DLD1 (cell line): ENCODE results near the gene GSDME.
"Not testable (repeated sequence)": the region's sequence is repeated elsewhere in the genome, so short reads cannot be mapped to it uniquely, and the experiment has no call there.

ENCODE experiments used
- in situ Hi-C: cut with HindIII; loops from 2 replicates; pipeline ENCODE4 v1.10.0; 2017; ENCODE audit warnings: low sequenced_read_pairs

The GSDME gene

DNA sequence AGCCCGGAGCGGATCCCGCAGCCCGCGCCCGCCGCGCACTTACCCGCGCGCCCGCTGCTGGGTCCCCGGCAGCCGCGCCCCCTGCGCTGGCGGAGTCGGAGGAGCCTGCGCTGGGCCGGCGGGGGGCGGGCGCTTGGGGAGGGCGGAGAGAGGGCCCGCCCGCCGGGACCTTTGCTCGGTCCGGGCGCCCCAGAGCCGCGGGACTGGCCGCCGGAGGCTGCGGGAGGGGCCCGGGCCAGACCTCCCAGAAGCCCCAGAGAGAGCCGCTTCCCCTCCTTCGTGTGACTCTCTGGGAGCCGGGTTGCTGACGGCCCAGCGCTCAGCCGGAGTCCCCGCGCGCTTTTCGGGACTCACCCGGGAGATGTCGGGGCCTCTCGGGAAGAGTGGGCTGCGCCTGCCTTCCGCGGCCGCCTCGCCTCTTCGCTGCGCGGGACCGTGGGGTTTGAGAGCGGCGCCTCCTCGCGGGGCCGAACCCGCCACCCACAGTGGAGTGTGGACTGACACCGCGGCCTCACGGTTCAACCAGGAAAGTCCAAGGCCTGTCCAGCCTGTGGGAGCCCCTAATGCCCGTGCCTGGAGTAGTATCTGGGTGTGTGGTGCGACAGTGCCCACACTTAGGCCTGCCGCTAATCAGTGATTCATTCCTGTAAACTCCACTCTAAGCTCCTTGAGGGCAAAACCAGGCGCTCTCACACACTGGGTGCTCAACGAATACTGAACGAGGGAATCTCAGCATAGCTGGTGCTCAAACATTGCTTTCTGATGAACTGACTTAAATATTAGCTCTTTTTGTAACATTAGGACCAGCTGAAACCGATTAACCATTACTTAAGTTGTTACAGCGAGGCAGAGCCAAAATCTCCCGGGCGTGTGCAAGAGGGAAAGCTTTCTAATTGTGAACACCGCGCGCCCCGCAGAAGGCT, at the start of gene GSDME:
TSS of gene GSDME (minus strand) at position 112 of the 923 bp plus-strand sequence. CDS start 7,690 bp downstream, outside the sequence.
- in situ Hi-C loops: no loop called here

DNA sequence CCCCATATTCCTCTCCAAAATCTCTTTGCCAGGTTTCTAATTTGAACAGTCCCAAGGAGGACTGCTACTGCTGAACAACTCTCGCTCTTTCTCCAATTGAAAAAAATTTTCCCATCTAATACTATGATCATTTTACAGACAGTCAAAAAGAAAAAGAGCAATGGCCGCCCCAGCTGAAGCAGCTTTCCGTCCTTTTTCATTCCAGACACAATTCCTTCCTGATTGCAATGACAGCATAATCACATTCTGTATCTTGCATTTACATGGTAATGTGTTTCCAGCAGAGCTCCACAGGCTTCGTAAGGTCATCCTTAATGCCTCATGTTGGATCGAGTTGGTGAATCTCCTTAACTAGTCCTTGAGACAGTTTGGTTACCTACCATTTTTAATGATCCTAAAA, 45.0 kb upstream of the GSDME start:
- in situ Hi-C loops: loop anchor here (25.0 kb wide), 1 partner anchor 285 kb away; no protein-coding TSS in a partner anchor

DNA sequence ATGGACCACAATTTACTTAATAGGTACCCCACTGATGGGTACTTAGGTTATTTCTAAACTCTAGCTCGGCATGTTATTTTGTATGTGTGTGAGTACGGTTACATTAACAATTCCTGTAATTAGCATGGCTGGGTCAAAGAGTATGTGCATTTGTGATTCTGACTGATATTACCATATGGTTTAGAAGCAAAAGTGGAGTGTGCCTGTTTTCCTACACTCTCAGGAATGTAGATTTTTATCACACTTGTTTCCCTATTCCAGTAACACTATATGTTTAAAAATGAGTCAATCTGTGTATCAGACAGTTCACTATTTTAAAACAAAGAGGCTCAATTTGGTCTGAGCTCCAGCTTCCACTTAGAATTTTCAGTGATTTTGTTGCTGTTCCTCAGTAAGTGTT, 44.6 kb upstream of the GSDME start:
- in situ Hi-C loops: loop anchor here (25.0 kb wide), 1 partner anchor 285 kb away; no protein-coding TSS in a partner anchor

DNA sequence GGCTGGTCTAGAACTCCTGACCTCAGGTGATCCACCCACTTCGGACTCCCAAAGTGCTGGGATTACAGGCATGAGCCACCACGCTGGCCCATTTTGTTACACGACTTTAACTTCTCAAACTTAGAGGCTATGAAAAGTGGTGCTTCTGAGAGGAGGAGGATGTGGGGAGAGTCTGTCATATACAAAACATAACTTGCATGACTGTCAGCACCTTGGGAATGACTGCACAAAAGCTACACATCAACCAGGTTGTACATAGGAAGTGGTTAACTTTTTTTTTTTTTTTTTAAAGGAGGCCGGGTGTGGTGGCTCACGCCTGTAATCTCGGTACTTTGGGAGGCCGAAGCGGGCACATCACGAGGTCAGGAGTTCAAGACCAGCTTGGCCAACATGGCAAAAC, 43.4 kb upstream of the GSDME start:
- in situ Hi-C loops: loop anchor here (25.0 kb wide), 1 partner anchor 287 kb away; no protein-coding TSS in a partner anchor

DNA sequence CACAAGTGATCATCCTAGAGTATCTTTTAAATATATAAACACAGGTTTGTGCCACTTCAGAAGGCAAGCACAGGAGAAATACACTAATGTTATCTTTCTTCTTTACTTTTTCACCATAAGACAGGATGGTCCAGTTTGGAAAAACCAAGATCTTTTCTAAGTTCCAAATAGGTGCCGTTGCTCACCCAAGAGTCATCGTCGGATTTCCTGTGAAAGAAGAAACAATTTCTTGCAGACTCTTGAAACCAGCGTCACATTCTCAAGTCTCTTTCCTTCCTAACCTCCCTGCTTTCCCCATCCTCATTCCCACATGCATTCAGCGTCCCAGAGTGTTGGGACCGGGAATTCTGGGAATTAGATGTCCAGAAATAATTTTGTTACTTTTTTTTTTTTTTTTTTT, 42.8 kb upstream of the GSDME start:
- in situ Hi-C loops: loop anchor here (25.0 kb wide), 1 partner anchor 287 kb away; no protein-coding TSS in a partner anchor

DNA sequence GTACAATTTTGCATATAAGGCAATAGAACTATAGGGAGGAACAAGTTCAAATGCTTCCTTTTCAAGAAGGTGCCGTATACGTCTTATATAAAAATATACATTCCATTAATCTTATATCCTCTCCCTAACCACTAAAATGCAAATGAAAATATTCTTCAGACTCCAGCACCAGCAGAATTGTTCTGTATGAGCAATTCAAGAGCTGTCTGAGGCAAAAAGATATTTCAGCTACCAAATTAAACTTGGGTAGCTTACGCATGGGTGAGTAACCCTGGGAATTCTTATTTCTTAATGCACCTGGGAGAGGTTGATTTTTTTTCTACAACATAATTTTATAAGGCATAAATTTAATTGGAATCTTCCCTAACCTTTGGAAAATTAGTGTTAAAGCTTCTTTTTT, 42.2 kb upstream of the GSDME start:
- in situ Hi-C loops: no loop called here

DNA sequence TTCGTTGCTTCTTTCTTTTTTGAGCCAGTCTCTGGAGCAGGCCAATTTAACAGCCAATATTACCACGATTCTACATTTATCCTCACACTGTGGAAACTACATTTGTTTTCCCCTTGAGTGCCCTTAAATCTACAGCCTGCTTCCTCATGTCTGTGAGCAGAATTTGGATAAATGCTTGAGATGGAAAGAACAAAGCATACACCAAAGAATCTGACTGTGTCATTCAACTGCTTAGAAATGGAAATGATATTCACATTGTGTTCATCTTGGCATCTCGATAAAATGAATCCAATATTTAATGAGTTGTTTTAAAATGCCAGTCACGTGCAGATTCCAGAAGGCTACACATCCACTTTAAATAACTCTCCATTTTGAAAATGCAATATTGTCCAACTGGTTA, 41.0 kb upstream of the GSDME start:
- in situ Hi-C loops: no loop called here

DNA sequence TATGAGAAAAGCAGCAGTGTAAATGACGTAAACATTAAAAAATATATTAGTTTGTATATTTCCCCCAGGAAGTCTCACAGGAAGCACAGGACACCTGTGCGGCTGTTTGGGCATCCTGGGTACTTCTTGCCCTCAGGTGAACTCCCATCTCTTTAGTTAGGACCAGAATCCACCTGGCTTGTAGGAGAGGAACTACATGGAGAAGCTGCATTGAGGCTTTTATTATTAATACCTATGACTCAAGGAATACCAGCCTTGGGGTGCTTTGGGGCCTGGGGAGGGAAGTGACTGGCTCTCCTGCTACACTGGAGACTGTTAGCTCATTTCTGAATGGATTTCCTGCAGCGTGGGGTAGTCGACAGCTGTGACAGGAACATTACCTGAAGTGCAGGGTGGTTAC, 40.0 kb upstream of the GSDME start:
- in situ Hi-C loops: no loop called here

DNA sequence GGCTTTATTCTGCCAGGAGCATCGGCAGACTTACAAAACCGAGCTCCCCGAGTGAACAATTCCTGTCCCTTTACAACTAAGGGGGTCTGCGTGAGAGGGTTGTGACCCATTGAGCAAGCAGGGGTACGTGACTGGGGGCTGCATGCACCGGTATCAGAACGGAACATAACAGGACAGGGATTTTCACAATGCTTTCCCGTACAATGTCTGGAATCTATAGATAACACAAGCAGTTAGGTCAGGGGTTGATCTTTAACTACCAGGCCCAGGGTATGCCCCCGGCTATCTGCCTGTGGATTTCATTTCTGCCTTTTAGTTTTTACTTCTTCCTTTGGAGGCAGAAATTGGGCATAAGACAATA, 38.1 kb upstream of the GSDME start:
- in situ Hi-C loops: no loop called here

DNA sequence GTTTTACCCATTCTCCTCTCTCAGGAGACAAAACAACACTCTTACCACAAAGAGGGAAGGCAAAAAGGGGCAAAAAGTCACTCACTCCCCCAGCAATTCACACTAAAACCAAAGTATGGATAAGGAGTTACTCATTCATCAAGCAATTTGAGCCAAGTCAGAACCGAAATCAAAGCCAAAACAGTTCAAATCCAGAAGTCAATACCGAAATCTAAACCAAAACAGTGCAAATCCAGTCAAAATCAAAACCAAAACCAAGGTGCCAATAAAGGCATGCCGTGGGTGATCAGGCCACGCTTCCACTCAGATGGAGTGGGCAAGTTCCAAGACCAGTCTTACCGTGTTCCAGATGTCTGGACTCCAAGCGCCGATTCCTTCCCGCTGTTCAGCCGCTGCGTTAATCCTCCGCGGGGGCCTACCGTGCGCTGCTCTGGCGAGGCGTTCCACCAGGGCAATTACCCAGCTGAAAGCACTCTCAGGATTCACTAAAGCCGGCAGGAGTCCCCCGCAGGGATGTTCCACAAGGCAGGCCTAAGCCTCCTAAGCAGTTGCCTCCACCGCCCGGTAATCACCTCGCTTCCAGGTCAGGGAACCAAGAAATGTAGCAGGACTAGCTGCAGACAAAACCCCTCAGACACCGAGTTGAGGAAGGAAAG, 37.6 kb upstream of the GSDME start:
- in situ Hi-C loops: not testable (repeated sequence)

DNA sequence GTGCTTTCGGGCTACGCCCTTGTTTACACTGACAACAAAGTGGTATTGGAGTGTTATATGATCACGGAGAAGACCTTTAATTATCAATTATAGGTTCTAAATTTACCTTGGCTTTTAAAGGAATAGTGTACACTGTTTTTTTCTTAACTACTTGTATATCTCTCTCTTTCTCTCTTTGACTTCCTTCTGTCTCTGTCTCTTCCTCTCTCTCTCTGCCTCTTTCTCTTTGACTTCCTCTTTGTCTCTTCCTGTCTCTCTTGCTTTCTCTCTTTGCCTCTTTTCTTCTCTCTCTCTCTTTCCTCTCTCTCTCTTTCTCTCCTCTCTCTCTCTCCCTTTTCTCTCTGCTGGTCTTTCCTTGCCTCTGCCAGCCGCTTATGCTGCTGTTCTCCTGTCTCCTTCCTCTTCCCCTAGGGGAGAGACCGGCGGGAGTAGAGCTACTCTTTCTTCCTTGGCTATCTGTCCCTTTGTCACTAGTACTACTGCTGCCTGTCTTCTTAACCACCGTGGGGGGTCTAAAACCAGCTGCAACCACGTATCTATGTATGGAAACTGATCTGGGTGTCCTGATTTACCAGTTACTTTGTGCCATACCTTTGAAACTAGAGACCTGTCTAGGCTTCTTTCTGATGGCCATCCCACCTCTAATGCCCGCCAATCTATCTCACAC, 36.9 kb upstream of the GSDME start:
- in situ Hi-C loops: no loop called here

DNA sequence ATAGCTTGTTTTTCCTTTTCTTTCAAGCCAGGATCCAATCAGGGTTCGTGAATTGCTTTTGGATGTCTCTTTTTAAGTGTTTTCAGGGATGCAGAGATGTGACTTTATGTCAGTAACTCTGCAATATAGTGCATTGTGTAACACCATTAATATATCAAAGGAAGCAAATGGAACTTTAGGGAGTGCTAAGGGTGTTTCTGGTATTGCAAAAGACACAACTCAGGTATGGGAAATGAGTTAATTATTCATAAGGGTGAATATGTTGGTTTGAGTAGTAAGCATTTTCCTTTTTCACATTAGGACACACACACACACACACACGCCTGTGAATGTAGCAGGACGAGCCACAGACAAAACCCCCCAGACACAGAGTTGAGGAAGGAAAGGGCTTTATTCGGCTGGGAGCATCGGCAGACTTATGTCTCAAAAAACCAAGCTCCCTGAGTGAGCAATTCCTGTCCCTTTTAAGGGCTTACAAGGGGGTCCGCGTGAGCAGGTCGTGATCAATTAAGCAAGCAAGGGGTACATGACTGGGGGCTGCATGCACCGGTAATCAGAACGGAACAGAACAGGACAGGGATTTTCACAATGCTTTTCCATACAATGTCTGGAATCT, 31.8 kb upstream of the GSDME start:
- in situ Hi-C loops: no loop called here

DNA sequence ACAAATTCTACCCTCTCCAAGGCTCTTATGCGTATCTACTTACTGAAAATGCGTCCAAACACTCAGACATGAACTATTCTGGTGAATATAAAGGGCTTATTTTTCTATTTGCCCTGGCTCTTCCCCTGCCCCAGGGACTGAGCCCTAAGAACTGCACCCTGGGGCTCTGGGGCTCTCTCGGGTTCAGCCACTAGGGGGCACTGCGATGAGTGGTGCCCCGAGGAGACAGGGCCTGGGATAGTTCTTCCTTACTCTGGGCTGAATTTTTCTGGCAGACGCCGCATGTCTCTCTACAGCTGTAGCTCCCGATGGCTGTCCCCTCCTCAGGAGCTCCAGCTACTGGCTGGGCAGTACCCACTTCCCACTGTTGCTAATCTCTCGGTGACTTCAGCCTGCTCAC, 30.8 kb upstream of the GSDME start:
- in situ Hi-C loops: no loop called here

DNA sequence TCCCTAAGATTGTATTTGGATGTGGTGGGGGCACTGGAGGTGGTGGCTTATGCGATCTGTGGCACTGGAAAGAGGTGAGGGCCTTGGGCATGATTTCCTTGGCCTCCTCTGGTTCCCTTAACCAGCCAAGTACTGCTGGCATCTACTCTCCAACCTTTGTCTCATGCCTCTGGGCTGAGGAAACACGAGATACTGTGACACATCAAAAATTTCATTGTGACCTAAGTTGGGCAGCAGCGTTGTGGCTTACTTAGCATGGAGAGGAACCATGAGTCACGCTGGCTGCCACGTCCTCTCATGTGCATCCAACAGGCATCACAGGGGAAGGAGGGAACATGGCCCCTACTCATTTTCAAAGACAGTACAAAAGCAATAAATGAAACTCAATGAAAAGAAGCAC, 29.7 kb upstream of the GSDME start:
- in situ Hi-C loops: no loop called here

DNA sequence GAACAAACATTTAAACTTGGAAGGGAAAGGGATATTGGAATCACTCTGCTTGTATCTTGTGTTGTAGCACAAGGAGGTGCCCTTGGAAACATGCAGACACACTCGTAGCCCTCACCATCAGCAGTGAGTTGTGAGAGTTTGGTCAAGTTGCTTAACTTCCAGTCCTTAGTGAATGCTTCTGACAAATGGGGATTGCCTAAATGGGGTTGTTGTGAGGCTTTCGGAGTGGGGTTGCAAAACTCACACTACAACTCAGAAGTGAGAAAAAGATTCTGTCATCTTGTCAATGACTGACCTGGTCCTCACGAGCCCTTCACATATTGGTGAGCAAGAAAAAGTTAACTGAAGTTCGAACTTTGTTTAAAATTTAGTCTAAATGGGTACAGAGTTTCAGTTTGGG, 29.0 kb upstream of the GSDME start:
- in situ Hi-C loops: no loop called here

DNA sequence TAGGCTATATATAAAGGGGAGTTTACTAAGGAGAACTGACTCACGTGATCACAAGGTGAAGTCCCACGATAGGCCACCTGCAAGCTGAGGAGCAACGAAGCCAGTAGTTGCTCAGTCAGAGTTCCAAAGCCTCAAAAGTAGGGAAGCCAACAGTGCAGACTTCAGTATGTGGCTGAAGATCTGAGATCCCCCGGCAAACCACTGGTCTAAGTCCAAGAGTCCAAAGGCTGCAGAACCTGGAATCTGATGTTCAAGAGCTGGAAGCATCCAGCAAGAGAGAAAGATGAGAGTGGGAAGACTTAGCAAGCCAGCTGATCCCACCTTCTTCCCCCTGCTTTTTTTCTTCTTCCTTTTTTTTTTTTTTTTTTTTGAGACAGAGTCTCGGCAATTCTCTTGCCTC, 27.0 kb upstream of the GSDME start:
- in situ Hi-C loops: no loop called here

DNA sequence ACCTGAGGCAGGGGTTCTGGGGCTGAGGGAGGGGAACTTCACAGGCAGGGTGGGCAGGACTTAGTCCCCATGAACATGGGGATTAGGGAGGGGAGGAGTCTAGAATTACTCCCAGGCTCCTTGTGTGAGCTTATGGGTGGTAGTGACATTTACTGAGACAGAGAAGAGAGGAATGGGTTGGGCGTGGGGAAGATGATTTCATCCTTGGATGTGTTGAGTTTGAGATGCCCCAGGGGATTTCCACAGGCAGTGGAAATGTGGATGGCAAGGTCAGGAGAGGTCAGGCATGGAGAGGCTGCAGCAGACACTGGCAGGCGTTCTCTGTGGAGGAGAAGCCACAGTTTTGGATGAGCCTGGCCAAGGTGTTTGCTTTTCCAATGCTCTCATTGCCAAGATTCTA, 26.4 kb upstream of the GSDME start:
- in situ Hi-C loops: no loop called here

DNA sequence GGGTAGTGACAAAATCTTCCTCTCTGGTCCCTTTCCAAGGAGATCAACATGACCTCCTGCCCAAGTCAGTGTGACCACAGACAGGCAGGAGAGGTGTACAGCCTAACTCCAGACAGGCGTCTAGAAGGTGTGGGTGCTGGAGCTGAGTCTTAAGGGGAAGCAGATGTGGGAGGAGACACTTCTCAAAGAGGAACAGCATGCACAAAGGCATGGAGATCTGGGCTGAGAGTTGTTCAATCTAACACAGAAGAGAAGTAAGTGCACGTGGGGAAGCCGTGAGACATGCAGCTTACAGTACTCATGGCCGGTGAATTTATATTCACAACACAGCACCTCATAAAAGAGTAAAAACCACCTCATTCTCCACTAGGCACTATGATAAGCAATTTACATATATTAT, 23.8 kb upstream of the GSDME start:
- in situ Hi-C loops: no loop called here

DNA sequence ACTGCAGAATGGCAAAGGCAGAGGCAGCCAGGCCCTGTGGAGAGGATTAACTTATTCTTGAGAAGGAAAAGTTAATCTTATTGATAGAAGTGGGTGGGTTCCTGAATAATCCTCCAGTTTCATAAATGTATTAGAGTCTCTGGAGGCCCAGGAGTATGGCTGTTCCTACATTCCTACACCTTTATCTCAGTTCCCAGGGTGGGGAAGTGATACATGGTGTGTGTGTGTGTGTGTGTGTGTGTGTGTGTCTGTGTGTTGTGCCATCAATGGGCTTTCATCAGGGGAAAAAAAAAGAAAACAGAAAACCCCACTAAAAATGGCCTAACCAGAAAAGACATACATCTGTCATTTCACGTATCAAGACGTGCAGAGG, 22.0 kb upstream of the GSDME start:
- in situ Hi-C loops: no loop called here

DNA sequence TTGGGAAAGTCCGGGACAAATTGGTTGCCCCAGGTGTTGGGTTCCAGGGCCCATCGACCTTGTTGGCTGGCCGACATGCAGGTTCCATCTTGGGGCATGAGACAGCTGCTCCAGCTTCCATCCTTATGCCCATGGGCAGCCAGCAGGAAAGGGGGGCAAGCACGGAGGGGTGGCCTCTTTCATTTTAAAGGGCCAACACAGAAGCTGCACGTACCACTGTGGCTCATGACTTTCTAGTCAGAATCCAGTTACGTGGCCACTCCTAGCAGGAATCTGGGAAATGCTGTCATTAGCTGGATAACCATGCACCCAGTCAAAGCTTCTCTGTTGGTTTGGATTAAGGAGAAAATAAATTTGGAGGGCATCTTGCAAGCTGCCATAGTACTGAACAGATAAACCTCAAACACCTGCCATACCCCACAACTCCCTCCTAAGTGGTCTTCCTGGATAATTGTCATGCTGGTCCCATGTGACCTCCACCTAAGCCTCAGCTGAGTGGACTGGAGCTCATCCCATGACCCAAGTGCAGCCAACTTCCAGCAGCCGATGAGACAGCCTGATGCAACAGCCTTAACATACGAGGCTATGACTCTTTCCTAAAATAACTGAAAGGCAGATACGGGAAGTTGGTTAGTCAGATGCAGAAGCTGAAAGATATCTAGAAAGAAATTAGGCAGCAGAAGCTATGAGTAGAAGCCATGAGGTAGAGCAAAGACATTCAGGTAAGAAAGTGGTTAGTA, 21.4 kb upstream of the GSDME start:
- in situ Hi-C loops: no loop called here

DNA sequence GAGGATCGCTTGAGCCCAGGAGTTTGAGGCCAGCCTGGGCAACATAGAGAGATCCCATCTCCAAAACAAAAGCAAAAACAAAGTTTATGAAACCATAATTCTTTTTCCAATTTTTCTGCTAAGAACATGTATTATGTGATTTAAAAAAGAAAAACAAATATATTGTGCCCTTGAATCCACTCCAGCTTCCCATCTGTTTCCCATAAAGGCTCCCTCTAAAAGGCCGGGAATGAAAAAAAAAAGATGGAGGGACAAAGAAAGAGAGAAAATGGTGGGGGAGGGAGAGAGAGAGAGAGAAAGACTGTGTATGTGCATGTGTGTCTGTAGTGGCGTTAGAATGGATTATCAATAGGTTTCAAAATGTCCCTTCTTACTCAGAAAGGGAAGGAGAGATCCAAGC, 20.5 kb upstream of the GSDME start:
- in situ Hi-C loops: no loop called here
